GM21515 (cell line): ENCODE results near the gene CPTP.
A peak's percentile ranks its signal among the peaks of the same experiment; 100 is the strongest.

Experiments used
- ATAC-seq: cut with Tn5 transposase; IDR thresholded peaks from one replicate; pipeline ENCODE4 v1.9.1; 2021; ENCODE audit not compliant: unreplicated experiment

CPTP gene

GRCh38 chr1:1317420-1317819, 7.2 kb upstream of the CPTP start:
- no peak for ATAC-seq

- ATAC-seq: no peak
Measured at GRCh38 chr1:1318131-1318652, 6.4 kb upstream of the CPTP start.

- no peak for ATAC-seq
Measured at GRCh38 chr1:1318777-1319645, 5.6 kb upstream of the CPTP start.

- ATAC-seq: no peak
Measured at GRCh38 chr1:1319646-1319941, 5.0 kb upstream of the CPTP start.

GRCh38 chr1:1320666-1321448, 3.7 kb upstream of the CPTP start:
- ATAC-seq: no peak

GRCh38 chr1:1321477-1321876, 3.1 kb upstream of the CPTP start:
- no peak for ATAC-seq

GRCh38 chr1:1322418-1322817, 2.2 kb upstream of the CPTP start:
- no peak for ATAC-seq

GRCh38 chr1:1322952-1323351, 1.6 kb upstream of the CPTP start:
- ATAC-seq: no peak

GRCh38 chr1:1324084-1324523, 498 bp upstream of the CPTP start:
- peak; percentile 17 for ATAC-seq

- ATAC-seq: no peak
Measured at GRCh38 chr1:1325288-1326074, 879 bp downstream of the CPTP start.

- no peak for ATAC-seq
Measured at GRCh38 chr1:1326075-1326605, 1.5 kb downstream of the CPTP start.

- no peak for ATAC-seq
Measured at GRCh38 chr1:1327291-1327690, 2.7 kb downstream of the CPTP start.

GRCh38 chr1:1328254-1328653, 3.7 kb downstream of the CPTP start:
- no peak for ATAC-seq

GRCh38 chr1:1329304-1330210, 5.0 kb downstream of the CPTP start:
- no peak for ATAC-seq

- ATAC-seq: no peak
Measured at GRCh38 chr1:1330366-1331067, 5.9 kb downstream of the CPTP start.

- no peak for ATAC-seq
Measured at GRCh38 chr1:1331068-1331965, 6.7 kb downstream of the CPTP start, which contains the start of gene TAS1R3. TAS1R3 (plus strand) TSS chr1:1331280; CDS start chr1:1331346, 66 bp downstream.

- ATAC-seq: no peak
Measured at GRCh38 chr1:1332031-1332755, 7.6 kb downstream of the CPTP start.
